GM23248 (cell line): ENCODE measurements around the gene SH3D19. TPM values are rescaled to one million over a fixed set of nuclear protein-coding genes. Genes with fewer than 3 reads are reported as not detected.
"Not testable (repeated sequence)": the region's sequence is repeated elsewhere in the genome, so short reads cannot be mapped to it uniquely, and the experiment has no call there.

ENCODE experiments used
- DNase-seq: peaks from one replicate; pipeline ENCODE4 v3.0.0-alpha.2; 2015
- H2AFZ ChIP-seq: fragments of 200-600 bp; sonication (generic); 2 replicates; pipeline ENCODE4 v1.6.1; 2016; ENCODE audit warnings: antibody characterized with exemption
- H3F3A ChIP-seq: fragments of 200-600 bp; sonication (generic); 2 replicates; pipeline ENCODE4 v1.6.1; 2016; ENCODE audit warnings: mild to moderate bottlenecking, antibody characterized with exemption, mixed run types; ENCODE audit not compliant: insufficient read depth
- H3K27ac ChIP-seq: fragments of 200-600 bp; sonication (generic); 2 replicates; pipeline ENCODE4 v1.5.1; 2016; ENCODE audit warnings: mild to moderate bottlenecking
- H3K27me3 ChIP-seq: fragments of 200-600 bp; sonication (generic); replicated peaks from 2 replicates; pipeline ENCODE4 v1.6.1; 2016; ENCODE audit warnings: mild to moderate bottlenecking; ENCODE audit not compliant: insufficient read depth
- H3K36me3 ChIP-seq: fragments of 200-600 bp; sonication (generic); 2 replicates; pipeline ENCODE4 v1.6.1; 2016; ENCODE audit warnings: low read depth, mild to moderate bottlenecking
- H3K4me1 ChIP-seq: fragments of 200-600 bp; sonication (generic); 2 replicates; pipeline ENCODE4 v1.6.1; 2016; ENCODE audit warnings: mild to moderate bottlenecking; ENCODE audit not compliant: insufficient read depth
- H3K4me2 ChIP-seq: fragments of 200-600 bp; sonication (generic); one replicate; pipeline ENCODE4 v1.6.1; 2016; ENCODE audit warnings: mild to moderate bottlenecking; ENCODE audit not compliant: unreplicated experiment
- H3K4me3 ChIP-seq: fragments of 200-600 bp; sonication (generic); 2 replicates; pipeline ENCODE4 v1.5.1; 2016; ENCODE audit warnings: mild to moderate bottlenecking
- H3K79me2 ChIP-seq: fragments of 200-600 bp; sonication (generic); 2 replicates; pipeline ENCODE4 v1.6.1; 2016; ENCODE audit warnings: mild to moderate bottlenecking; ENCODE audit not compliant: insufficient read depth
- H3K9ac ChIP-seq: fragments of 200-600 bp; sonication (generic); 2 replicates; pipeline ENCODE4 v1.6.1; 2016; ENCODE audit warnings: mild to moderate bottlenecking
- H3K9me2 ChIP-seq: fragments of 200-600 bp; sonication (generic); 2 replicates; pipeline ENCODE4 v1.6.1; 2016; ENCODE audit warnings: mixed run types, mild to moderate bottlenecking, moderate library complexity; ENCODE audit not compliant: insufficient read depth
- H3K9me3 ChIP-seq: fragments of 200-600 bp; sonication (generic); one replicate; pipeline ENCODE4 v1.6.1; 2017; ENCODE audit warnings: low read depth
- H4K20me1 ChIP-seq: fragments of 200-600 bp; sonication (generic); 2 replicates; pipeline ENCODE4 v1.6.0; 2016; ENCODE audit not compliant: insufficient read depth
- EZH2 ChIP-seq: fragments of 200-600 bp; sonication (generic); IDR thresholded peaks from 2 replicates; pipeline ENCODE4 v1.6.1; 2018; ENCODE audit warnings: antibody characterized with exemption, mild to moderate bottlenecking; ENCODE audit not compliant: insufficient read depth, poor library complexity, severe bottlenecking
- EZH2phosphoT487 ChIP-seq: fragments of 200-600 bp; sonication (generic); IDR thresholded peaks from 2 replicates; pipeline ENCODE4 v1.6.1; 2018; ENCODE audit warnings: antibody characterized with exemption, moderate library complexity, mild to moderate bottlenecking, low read depth; ENCODE audit not compliant: insufficient read depth
- WGBS, 2 experiments: methylation state at CpG; one replicate each; pipeline ENCODE4 v1.1.6; 2015 to 2017; ENCODE audit warnings: low lambda C conversion rate in 2 of 2, low coverage in 1 of 2; ENCODE audit errors: missing lambda C conversion rate in 2 of 2; 5-methylcytosine and 5-hydroxymethylcytosine counted together
- in situ Hi-C: fragments of 300-500 bp; cut with MboI; formaldehyde crosslinking; loops from 2 replicates; pipeline ENCODE4 v1.15.0; 2020
- polyA plus RNA-seq: library from polyadenylated mRNA; unstranded; fragments of >200 nt; fragmentation: Nextera tagmentation; extraction: Ambion mirVana; gene quantifications from 2 replicates; pipeline ENCODE4 v1.2.1, GENCODE V29; 2016
- small RNA-seq: library from RNA; depleted of rRNA; stranded (forward); fragments of <200 nt; gene quantifications from one replicate; pipeline ENCODE3, GENCODE V24; 2014; ENCODE audit warnings: low read depth, low replicate concordance
- total RNA-seq: library from RNA; depleted of rRNA; stranded (reverse); fragments of >200 nt; shearing (Covaris generic); gene quantifications from 2 replicates; pipeline ENCODE4 v1.2.3, GENCODE V29; 2014; rRNA removed

Gene SH3D19
- total and polyA plus RNA-seq, 2 experiments from 2014 or later = 29.1 to 47.8 TPM

GRCh38 chr4:151091047-151091446 is 234.4 kb downstream of the SH3D19 start:
- H3K4me1 ChIP-seq = no peaks in the 10 kb centered on the region
- H2AFZ ChIP-seq = no peak overlapping the region
- in situ Hi-C loops = no loop called here
- 93 to 97% methylated on average over 2 of the region's 2 CpGs for WGBS, 2 experiments
- no peaks in the 10 kb centered on the region for H3K27me3 ChIP-seq
- no peak for TF ChIP-seq EZH2phosphoT487
- TF ChIP-seq EZH2 = no peak
- no peak overlapping the region for H3K9ac ChIP-seq
- no peak for DNase-seq
- no peak overlapping the region for H3K27ac ChIP-seq
- H3F3A ChIP-seq = no peaks in the 10 kb centered on the region
- H4K20me1 ChIP-seq = no peaks in the 10 kb centered on the region
- no peak overlapping the region for H3K4me3 ChIP-seq
- no peaks in the 10 kb centered on the region for H3K9me2 ChIP-seq
- H3K9me3 ChIP-seq = no peaks in the 10 kb centered on the region
- no peaks in the 10 kb centered on the region for H3K79me2 ChIP-seq
- H3K4me2 ChIP-seq = no peak overlapping the region
- no peaks in the 10 kb centered on the region for H3K36me3 ChIP-seq

GRCh38 chr4:151087467-151087866 is 237.9 kb downstream of the SH3D19 start:
- Histone ChIP-seq H4K20me1 (no peaks in the 10 kb centered on the region), H3K9ac (no peak overlapping the region), H3K27me3 (no peaks in the 10 kb centered on the region), H3K9me2 (no peaks in the 10 kb centered on the region), H3K4me1 (no peaks in the 10 kb centered on the region), H3K4me2 (no peak overlapping the region), H3F3A (no peaks in the 10 kb centered on the region), H2AFZ (no peak overlapping the region), H3K79me2 (no peaks in the 10 kb centered on the region), H3K36me3 (no peaks in the 10 kb centered on the region), H3K4me3 (no peak overlapping the region), H3K27ac (no peak overlapping the region), H3K9me3 (no peaks in the 10 kb centered on the region)
- in situ Hi-C loops = no loop called here
- TF ChIP-seq EZH2 (no peak), EZH2phosphoT487 (no peak)
- WGBS, 2 experiments = 65 to 72% methylated on average over 8 of the region's 8 CpGs
- DNase-seq = no peak

- H3K4me3 ChIP-seq, H3K9me2 ChIP-seq, H3K79me2 ChIP-seq, H3K9me3 ChIP-seq, H4K20me1 ChIP-seq, H3K27ac ChIP-seq, H3K4me1 ChIP-seq, DNase-seq, H3K36me3 ChIP-seq, H3F3A ChIP-seq, H3K9ac ChIP-seq, in situ Hi-C loops, H2AFZ ChIP-seq, H3K27me3 ChIP-seq, H3K4me2 ChIP-seq: not testable (repeated sequence)
- 58 to 68% methylated on average over 2 of the region's 2 CpGs for WGBS, 2 experiments
Measured at GRCh38 chr4:151077978-151078377, 247.4 kb downstream of the SH3D19 start.

DNA sequence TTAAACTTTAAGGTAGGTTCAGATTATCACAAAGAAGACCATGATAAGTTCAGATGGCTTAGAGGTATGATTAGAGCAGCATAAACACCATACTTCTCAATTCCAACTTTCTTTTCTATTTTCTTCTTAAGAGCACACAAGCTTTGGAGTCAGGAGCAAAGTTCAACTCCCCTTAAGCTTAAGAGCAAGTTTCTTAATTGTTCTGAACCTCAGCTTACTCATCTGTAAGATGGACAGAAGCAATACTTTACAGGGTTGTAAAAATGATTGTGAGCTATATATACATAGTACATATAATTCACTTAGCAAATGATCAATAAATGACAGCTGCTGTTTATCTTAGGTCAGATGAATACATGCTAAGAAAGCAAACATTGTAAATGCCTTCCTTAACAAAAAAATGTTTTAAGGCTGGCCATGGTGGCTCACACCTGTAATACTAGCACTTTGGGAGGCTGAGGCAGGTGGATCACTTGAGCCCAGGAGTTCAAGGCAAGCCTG is 250.9 kb downstream of the SH3D19 start:
- DNase-seq = no peak
- H3K4me1 ChIP-seq = no peaks in the 10 kb centered on the region
- H3K9me3 ChIP-seq = no peaks in the 10 kb centered on the region
- H3F3A ChIP-seq = no peaks in the 10 kb centered on the region
- no peaks in the 10 kb centered on the region for H3K79me2 ChIP-seq
- no peak for TF ChIP-seq EZH2phosphoT487
- TF ChIP-seq EZH2 = no peak
- H2AFZ ChIP-seq = no peak overlapping the region
- in situ Hi-C loops = no loop called here
- no peaks in the 10 kb centered on the region for H4K20me1 ChIP-seq
- no peak overlapping the region for H3K4me3 ChIP-seq
- H3K4me2 ChIP-seq = no peak overlapping the region
- no peak overlapping the region for H3K27ac ChIP-seq
- no peaks in the 10 kb centered on the region for H3K9me2 ChIP-seq
- no peaks in the 10 kb centered on the region for H3K27me3 ChIP-seq
- no peak overlapping the region for H3K9ac ChIP-seq
- H3K36me3 ChIP-seq = no peaks in the 10 kb centered on the region

Small RNAs within 50 kb of the gene (small RNA-seq; reads per million reads assigned to genes)
- gene AC104819.2 = not detected
- not detected for gene RNU6-1282P
- not detected for gene SNORD73A
- 0.31 reads per million for gene SNORD73B

Other genes starting within 250 kb of the SH3D19 start
- 1,990 and 2,540 TPM in 2 replicates for gene RPS3A, start 226.0 kb downstream of the SH3D19 start, total RNA-seq
- 870 and 943 TPM in 2 replicates for gene RPS3A, start 226.0 kb downstream of the SH3D19 start, polyA plus RNA-seq
- not detected in 2 replicates for gene PRSS48, start 48.4 kb downstream of the SH3D19 start, total RNA-seq
- gene PRSS48, start 48.4 kb downstream of the SH3D19 start, polyA plus RNA-seq = not detected in 2 replicates
- gene FHIP1A, start 83.6 kb upstream of the SH3D19 start, total RNA-seq = 0.11 TPM in 1 of 2 replicates, not detected in the other
- not detected in 2 replicates for gene FHIP1A, start 83.6 kb upstream of the SH3D19 start, polyA plus RNA-seq